ENCODE measurements around the gene CA11.
"Not testable (repeated sequence)": the region's sequence is repeated elsewhere in the genome, so short reads cannot be mapped to it uniquely, and the experiment has no call there.

- not testable (repeated sequence) for TF ChIP-seq CTCF (IDR thresholded peaks at IDR 0.05; ENCODE audit: insufficient read depth, low read depth, low read length); EZH2 (IDR thresholded peaks at IDR 0.05; ENCODE audit: insufficient read depth, low read length)
Measured at GRCh38 chr19:48632286-48632685, 13.7 kb downstream of the CA11 start.
